Measurements from ENCODE around the gene KPNA6.

The KPNA6 gene

DNA sequence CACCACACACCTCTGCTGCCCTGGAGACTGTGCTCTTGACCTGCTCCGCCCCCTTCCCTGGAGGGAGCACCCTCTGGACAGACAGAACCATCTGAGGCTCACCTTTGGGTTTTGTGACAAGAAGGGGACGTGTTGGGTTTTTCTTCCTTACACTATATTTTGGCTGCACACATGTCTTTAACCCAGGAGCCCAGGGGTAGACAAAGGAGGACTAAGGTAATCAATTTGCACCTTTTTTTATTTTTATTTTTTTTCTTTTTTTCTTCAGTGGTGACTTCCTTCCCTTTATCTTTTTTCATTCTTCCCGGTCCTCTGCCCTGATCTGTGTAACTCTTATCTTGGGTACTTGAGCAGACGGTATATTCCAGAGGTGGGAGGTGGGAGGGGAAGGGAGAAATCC is 63.1 kb downstream of the KPNA6 start:
- DNase-seq (ENCODE audit: low read depth, low spot score): no peak
- Histone ChIP-seq H3K9me3 (ENCODE audit: low read depth, low read length) (no peaks in the 10 kb centered on the region), H3K4me3 (no peak overlapping the region), H3K36me3 (ENCODE audit: insufficient read depth, low read length) (peaks cover 62% of the 10 kb centered on the region), H3K9ac (ENCODE audit: insufficient read length) (no peak overlapping the region), H3K27ac (no peak overlapping the region)
- TF ChIP-seq FOXP2 (optimal IDR thresholded peaks at IDR 0.05; ENCODE audit: control extremely low read depth, extremely low read length, insufficient read depth) (no peak), EZH2 (IDR thresholded peaks at IDR 0.05) (no peak), POLR2AphosphoS5 (IDR thresholded peaks at IDR 0.05; ENCODE audit: borderline replicate concordance, low read depth, low read length) (no peak)

DNA sequence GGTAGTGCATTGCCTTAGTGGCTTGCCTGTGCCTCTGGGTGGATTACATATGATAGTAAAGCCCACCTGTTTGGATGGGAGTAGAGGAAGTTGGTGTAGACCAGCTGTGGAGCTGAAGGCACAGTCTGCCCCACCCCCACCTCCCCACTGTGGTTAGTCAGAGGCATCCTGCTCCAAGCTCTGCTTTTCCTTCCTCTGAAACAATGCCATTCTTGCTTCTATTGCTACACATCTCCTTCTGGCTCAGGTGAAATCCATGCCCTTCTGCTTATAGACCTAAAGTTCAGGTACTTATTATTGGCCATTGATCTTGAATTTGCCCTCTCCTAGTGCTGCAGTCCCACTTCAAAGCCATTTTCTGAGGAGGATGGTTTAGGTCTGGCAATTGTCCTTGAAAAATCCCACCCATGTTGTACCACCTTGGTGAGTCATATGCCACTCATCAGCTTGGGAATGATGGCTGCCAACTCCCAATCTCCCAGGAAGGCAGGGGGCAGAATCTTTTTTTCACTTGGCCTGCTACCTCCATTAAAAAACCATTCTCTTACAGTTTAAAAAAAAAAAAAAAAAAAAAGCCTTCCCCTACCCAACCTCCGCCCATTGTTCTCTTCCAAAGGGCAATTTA is 64.9 kb downstream of the KPNA6 start:
- H3K27ac ChIP-seq: no peak overlapping the region
- H3K36me3 ChIP-seq (ENCODE audit: insufficient read depth, low read length): peaks cover 50% of the 10 kb centered on the region
- TF ChIP-seq EZH2 (IDR thresholded peaks at IDR 0.05): no peak
- TF ChIP-seq FOXP2 (optimal IDR thresholded peaks at IDR 0.05; ENCODE audit: control extremely low read depth, extremely low read length, insufficient read depth): no peak
- no peak for TF ChIP-seq POLR2AphosphoS5 (IDR thresholded peaks at IDR 0.05; ENCODE audit: borderline replicate concordance, low read depth, low read length)
- H3K9ac ChIP-seq (ENCODE audit: insufficient read length): no peak overlapping the region
- DNase-seq (ENCODE audit: low read depth, low spot score): no peak
- H3K4me3 ChIP-seq: no peak overlapping the region
- H3K9me3 ChIP-seq (ENCODE audit: low read depth, low read length): no peaks in the 10 kb centered on the region

DNA sequence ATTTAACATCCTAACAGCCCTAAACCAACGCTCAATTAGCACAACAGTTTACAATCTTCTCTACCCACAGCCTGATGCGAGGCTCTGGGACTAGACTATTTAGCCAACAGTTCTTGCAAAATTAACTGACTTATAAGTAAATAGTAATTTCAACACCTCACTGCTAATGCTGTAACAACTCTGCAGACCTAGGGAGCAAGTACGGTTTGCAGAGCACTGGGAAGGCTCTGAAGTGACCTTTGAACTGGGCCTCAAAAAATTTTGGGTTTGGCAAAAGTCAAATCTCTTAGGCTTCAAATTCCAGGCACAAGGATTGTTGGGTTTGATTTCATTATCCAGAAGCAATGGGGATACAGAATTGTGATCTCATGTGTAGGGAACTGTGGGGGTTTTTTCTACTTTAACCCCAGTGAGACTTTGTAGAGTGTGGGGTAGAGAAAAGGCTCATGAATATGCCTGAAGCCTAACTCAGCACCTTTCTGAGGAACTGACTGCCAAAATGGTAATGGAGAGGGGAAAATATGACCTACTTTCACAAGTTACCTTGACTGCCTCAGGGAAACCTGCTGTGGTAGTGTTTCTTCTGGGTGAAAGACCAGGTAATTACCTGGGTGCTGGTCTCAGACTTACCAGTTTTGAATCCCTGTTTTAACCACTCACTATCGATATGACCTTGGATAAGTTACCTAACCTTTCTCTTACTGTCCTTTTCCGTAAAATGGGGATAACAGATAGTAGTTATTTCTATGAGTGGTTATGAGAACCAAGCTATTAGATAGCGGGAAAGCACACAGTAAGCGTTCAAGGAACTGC is 70.7 kb downstream of the KPNA6 start:
- H3K9me3 ChIP-seq (ENCODE audit: low read depth, low read length): no peaks in the 10 kb centered on the region
- H3K36me3 ChIP-seq (ENCODE audit: insufficient read depth, low read length): no peaks in the 10 kb centered on the region; the same call in 1 of the 2 replicates
- DNase-seq (ENCODE audit: low read depth, low spot score): no peak
- no peak overlapping the region for H3K4me3 ChIP-seq
- no peak overlapping the region for H3K9ac ChIP-seq (ENCODE audit: insufficient read length)
- TF ChIP-seq EZH2 (IDR thresholded peaks at IDR 0.05) (no peak), FOXP2 (optimal IDR thresholded peaks at IDR 0.05; ENCODE audit: control extremely low read depth, extremely low read length, insufficient read depth) (no peak), POLR2AphosphoS5 (IDR thresholded peaks at IDR 0.05; ENCODE audit: borderline replicate concordance, low read depth, low read length) (no peak)
- H3K27ac ChIP-seq: peak overlapping the region; percentile 56

DNA sequence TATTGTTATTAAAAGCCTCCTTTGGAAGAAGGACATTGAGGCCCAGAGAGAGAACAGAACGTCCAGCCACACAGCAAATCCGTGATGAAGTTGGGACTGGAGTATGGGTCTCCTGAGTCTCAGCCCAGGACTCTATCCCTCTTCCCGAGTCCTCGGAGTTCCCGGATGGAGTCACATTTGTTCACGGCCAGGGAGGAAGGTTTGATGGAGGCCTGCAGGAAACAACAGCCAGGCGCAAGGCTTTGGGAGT is 71.3 kb downstream of the KPNA6 start:
- H3K27ac ChIP-seq: 0 out of 2 replicates have a peak overlapping the region, but pooled peaks have one; percentile 56
- H3K9me3 ChIP-seq (ENCODE audit: low read depth, low read length): no peaks in the 10 kb centered on the region
- no peak for TF ChIP-seq POLR2AphosphoS5 (IDR thresholded peaks at IDR 0.05; ENCODE audit: borderline replicate concordance, low read depth, low read length)
- TF ChIP-seq EZH2 (IDR thresholded peaks at IDR 0.05): no peak
- TF ChIP-seq FOXP2 (optimal IDR thresholded peaks at IDR 0.05; ENCODE audit: control extremely low read depth, extremely low read length, insufficient read depth): no peak
- H3K4me3 ChIP-seq: no peak overlapping the region
- H3K36me3 ChIP-seq (ENCODE audit: insufficient read depth, low read length): no peaks in the 10 kb centered on the region; the same call in 1 of the 2 replicates
- DNase-seq (ENCODE audit: low read depth, low spot score): no peak
- no peak overlapping the region for H3K9ac ChIP-seq (ENCODE audit: insufficient read length)

DNA sequence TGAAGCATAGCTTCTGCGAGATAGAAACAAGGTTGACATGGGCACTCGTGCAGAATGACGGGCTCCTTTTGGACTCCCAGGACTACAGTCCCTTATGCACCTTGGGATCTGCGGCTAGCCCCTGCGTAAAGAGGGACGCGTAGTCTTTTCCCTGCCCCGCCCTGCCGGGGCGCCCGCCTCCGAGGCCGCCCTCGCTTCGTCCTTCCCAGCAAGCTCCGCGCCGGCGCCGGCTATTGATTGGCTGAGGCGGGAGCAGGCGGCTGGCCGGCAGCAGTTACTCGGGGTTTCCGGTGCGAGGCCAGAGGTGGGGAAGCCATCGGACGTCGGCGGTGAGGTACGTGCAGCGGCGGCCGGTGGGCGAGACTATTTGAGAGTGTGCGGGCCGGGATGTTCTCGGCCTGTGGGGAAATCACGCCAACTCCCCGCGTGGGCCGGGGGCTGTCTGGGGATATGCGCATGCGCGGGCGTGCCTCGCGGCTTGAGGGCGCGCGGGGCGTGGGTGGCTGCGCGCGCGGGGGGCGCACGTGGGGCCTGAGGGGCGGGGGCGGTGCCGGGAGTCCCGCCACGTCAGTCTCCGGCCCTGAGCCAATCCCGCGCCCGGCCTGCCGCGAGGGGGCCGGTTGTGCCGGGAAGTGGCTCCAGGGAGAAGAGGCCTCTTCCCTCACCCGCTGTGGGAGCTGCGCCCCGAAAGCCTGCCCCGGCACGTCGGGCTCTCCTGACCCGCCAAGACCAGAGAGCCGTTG is 71.8 kb downstream of the KPNA6 start, which contains the start of gene TXLNA:
TSS of gene TXLNA (plus strand) at position 233 of the 743 bp plus-strand sequence. CDS start 671 bp downstream, outside the sequence.
- Histone ChIP-seq H3K9ac (ENCODE audit: insufficient read length) (peak within 1 kb of the TSS; percentile 88), H3K4me3 (peak within 1 kb of the TSS; percentile 79), H3K27ac (peak within 1 kb of the TSS; percentile 80), H3K36me3 (ENCODE audit: insufficient read depth, low read length) (peaks cover 3% of the 10 kb centered on the region; the same call in 1 of the 2 replicates), H3K9me3 (ENCODE audit: low read depth, low read length) (no peaks in the 10 kb centered on the region)
- DNase-seq (ENCODE audit: low read depth, low spot score): no peak
- TF ChIP-seq POLR2AphosphoS5 (IDR thresholded peaks at IDR 0.05; ENCODE audit: borderline replicate concordance, low read depth, low read length) (peak; percentile 80; the same call in 1 of the 2 replicates), EZH2 (IDR thresholded peaks at IDR 0.05) (no peak), FOXP2 (optimal IDR thresholded peaks at IDR 0.05; ENCODE audit: control extremely low read depth, extremely low read length, insufficient read depth) (no peak)

DNA sequence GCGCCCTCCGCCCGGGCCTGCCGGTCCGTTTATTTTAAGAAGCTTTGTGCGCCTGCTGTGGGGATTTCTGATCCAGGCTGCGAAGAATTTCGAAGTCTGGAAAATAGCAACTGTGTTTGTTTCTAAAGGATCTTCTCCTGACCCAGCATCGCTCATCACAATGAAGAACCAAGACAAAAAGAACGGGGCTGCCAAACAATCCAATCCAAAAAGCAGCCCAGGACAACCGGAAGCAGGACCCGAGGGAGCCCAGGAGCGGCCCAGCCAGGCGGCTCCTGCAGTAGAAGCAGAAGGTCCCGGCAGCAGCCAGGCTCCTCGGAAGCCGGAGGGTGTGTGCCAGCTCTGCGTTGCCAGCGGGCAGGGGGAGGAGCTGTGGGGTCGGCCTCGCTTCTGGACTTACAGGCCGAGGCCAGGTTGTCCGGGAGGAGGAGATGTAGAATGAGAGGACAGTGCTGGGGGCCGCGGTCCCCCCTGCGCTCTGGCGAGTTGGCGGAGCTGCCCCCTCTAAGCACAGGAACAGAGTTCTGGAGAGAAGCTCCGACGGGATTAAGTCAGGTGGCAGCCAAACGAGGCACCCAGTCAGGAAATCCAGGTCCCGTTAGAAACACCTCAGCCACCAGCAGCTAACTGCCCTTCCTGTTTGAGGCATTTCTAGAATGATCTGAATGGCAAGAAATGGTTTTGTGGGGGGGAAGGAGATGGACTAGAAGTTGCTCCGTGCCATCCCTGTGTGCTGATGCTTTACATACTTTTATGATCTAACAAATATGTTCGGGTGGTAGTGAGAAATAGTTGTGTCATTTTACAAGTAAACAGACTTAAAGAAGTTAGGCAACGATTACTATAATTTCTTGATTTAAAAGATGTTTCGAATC is 72.6 kb downstream of the KPNA6 start:
- DNase-seq (ENCODE audit: low read depth, low spot score): no peak
- Histone ChIP-seq H3K9ac (ENCODE audit: insufficient read length) (peak overlapping the region; percentile 88), H3K27ac (peak overlapping the region; percentile 80), H3K9me3 (ENCODE audit: low read depth, low read length) (no peaks in the 10 kb centered on the region), H3K36me3 (ENCODE audit: insufficient read depth, low read length) (peaks cover 7% of the 10 kb centered on the region), H3K4me3 (peak overlapping the region; percentile 79)
- TF ChIP-seq FOXP2 (optimal IDR thresholded peaks at IDR 0.05; ENCODE audit: control extremely low read depth, extremely low read length, insufficient read depth) (no peak), EZH2 (IDR thresholded peaks at IDR 0.05) (no peak), POLR2AphosphoS5 (IDR thresholded peaks at IDR 0.05; ENCODE audit: borderline replicate concordance, low read depth, low read length) (no peak)

DNA sequence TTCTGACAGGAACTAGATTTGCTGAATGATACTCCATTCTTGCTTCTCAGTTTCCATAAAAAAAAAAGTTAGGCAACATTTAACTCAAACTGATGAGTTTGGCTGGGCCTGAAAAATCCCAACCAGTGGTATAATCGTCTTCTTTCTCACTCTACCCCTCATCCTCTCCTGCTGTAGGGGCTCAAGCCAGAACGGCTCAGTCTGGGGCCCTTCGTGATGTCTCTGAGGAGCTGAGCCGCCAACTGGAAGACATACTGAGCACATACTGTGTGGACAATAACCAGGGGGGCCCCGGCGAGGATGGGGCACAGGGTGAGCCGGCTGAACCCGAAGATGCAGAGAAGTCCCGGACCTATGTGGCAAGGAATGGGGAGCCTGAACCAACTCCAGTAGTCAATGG is 73.2 kb downstream of the KPNA6 start:
- Histone ChIP-seq H3K36me3 (ENCODE audit: insufficient read depth, low read length) (peaks cover 7% of the 10 kb centered on the region), H3K27ac (peak overlapping the region; percentile 80; the same call in 1 of the 2 replicates), H3K9me3 (ENCODE audit: low read depth, low read length) (no peaks in the 10 kb centered on the region), H3K4me3 (peak overlapping the region; percentile 79), H3K9ac (ENCODE audit: insufficient read length) (peak overlapping the region; percentile 88)
- DNase-seq (ENCODE audit: low read depth, low spot score): no peak
- no peak for TF ChIP-seq EZH2 (IDR thresholded peaks at IDR 0.05)

Measured in SK-N-MC (cell line).